Measurements from ENCODE around the gene UTS2.

UTS2 gene

DNA sequence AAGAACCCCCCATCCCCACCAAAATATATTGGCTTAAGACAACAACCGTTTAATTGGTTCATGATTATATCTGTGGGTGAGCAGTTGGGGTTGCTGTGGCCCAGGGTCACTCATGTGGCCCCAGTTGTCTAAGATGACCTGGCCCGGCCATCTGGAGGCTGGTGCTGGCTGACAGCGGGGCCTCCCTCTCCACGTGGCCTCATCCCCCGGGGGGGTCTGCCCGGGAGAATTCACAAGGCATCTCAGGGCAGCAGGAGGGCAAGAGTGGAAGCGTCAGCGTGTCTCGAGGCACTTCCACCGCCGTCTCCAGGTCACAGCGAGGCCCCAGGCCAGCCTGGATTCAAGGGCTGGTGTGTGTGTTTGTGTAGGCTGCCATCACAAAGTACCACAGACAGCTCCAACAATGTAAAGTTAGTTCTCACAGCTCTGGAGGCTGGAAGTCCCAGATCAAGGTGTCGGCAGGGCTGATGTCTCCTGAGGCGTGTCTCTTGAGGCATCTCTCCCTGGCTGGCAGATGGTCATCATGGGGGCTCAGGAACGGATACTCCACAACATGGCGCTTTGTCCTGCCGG, 11.0 kb upstream of the UTS2 start:
- no peak for DNase-seq (ENCODE audit: low read depth in 2 of 3, low spot score in 1 of 3)

DNA sequence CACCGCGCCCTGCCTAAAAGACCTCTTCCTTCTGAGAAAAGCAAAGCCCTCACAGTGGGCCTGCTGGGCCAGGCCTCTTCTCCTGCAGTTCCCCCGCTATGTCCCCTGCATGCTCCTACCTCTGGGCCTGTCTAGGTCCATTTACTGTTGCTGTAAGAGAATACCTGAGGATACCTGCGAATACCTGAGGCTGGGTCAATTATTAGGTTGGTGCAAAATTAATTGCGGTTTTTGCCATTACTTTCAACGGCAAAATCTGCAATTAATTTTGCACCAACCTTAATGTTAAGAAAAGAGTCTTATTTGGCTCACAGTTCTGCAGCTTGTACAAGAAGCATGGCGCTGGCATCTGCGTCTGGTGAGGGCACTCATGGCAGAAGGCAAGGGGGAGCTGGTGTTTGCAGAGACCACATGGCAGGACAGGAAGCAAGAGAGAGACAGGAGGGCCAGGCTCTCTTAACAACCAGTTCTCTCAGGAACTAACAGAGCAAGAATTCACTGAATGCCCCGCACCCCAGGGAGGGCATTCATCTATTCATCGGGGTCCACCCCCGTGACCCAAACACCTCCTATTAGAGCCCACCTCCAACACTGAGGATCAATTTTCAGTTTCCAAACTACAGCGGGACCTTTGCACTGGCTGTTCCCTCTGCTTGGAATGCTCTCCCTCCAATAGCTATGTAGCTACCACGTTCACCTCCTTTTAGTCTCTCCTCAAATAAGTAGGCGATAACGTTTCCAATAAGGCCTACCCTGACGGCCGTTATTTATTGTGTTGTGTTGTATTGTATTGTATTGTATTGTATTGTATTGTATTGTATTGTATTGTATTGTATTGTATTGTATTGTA, 9.6 kb upstream of the UTS2 start:
- DNase-seq (ENCODE audit: low read depth in 2 of 3, low spot score in 1 of 3) = no peak

DNA sequence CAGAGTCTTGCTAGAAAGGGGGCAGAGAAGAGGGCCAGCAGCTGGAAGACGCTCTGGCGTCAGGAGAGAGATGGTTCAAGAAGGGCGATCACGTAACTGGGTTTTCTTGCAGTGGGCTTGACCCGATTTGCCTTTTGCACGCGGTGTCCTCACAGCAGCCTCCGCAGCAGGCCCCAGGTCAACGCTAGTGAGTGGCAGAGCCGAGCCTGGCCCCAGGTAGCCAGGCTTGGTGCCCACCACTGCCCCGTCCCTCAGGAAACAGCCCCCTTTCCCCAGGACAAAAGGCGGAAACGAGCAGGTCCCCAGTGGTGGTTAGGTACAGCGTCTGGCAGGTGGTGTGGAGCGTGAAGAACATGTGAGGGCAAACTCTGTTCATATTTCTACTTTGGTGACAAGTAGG, 8.6 kb upstream of the UTS2 start:
- no peak for DNase-seq (ENCODE audit: low read depth in 2 of 3, low spot score in 1 of 3)

DNA sequence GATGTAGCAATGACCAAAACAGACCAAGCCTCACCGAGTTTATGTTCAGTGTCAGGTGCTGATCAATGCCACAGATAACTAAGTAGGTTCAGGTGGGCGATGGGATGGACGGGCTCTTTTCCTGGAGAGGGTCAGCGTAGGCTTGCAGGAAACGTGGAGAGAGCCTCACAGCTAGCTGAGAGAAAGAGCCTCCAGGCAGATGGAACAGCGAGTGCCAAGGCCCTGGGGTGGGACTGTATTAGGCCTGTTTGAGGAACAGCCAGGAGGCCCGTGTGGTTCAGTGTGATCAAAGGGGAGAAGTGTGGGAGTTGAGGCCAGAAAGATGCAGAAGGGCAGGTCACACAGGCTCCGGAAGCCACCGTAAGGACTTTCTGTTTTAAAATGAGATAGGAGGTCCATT, 7.3 kb upstream of the UTS2 start:
- DNase-seq (ENCODE audit: low read depth in 2 of 3, low spot score in 1 of 3) = no peak

DNA sequence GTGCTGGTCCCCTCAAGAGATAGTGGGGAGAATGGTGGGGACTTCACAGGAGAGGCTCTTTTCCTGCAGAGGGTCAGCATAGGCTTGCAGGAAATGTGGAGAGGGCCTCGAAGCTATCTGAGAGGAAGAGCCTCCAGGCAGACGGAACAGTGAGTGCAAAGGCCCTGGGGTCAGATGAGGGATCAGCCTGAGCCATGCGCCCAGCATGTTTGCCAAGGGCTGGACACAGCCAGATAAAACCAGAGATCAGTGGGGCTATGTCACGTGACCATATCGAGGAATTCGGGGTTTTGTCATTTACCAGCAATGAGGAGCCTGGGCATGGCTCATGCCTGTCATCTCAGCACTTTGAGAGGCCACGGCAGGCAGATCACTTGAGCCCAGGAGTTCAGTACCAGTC, 6.5 kb upstream of the UTS2 start:
- DNase-seq (ENCODE audit: low read depth in 2 of 3, low spot score in 1 of 3) = no peak

DNA sequence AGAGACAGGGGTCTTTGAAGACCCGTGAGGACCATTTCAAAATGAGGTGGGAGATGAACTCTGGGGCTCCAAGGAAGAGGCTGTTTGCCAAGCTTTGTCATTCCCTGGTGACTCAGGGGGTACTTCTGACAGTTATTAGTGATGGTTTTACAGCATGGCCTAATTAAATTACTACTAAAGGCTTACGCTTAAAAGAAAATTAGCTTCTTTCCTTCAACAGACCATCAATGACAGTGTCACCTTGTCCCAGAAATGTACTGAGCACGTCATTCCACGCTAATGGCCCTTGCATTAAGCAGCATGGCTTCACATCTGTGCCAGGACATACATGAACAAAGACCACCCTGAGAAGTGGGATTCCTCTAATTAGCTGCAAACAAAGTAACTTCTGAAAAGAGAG, 5.1 kb upstream of the UTS2 start:
- DNase-seq (ENCODE audit: low read depth in 2 of 3, low spot score in 1 of 3) = no peak

DNA sequence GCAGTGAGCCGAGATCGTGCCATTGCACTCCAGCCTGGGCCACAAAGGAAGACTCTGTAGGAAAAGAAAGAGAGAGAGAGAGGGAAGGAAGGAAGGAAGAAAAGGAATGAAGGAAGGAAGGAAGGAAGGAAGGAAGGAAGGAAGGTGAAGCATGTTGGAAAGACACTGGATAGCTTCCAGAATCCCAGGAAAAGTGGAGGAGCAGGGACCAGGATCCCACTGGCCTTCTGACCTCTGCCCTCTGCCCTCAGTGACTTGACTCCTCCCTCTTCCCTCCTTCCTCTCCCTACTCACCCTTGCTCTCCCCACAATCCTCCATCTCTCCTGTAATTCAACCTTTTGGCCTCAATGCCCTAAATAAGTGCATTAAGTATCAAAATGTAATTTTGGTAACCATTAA, 4.1 kb upstream of the UTS2 start:
- no peak for DNase-seq (ENCODE audit: low read depth in 2 of 3, low spot score in 1 of 3)

DNA sequence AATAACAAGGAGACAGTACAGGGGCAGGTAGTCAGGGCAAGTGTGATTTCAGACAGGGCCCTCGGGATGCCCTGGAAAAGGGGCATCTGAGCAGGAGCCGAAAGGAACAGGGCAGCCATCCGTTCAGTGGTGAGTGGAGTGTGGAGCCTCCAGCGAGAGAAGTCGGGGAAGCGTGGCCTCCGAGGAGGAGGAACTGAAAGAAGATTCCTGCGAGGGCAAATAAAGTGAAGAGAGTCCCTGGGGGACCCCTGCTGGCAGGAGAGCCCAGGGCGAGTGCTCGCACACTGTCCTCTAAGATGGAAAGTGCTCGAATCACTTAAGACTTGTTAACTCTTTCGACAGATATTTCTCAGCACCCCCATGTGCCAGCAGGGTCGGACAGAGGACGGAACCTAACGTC, 3.5 kb upstream of the UTS2 start:
- DNase-seq (ENCODE audit: low read depth in 2 of 3, low spot score in 1 of 3) = no peak

DNA sequence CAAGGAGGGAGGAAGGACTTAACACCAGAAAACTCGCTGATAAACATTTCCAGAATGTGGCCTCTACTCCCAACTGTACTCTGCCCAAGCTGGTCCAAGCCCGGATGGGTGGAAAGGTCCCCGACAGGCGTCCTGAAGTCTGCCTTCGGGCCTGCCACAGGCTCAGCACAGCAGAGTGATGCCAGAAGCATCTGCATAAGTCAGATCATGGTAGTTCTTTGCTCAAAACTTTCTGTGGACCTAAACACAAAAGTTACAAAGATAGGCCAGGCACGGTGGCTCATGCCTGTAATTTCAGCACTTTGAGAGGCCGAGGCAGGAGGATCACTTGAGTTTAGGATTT, 790 bp upstream of the UTS2 start:
- no peak for DNase-seq (ENCODE audit: low read depth in 2 of 3, low spot score in 1 of 3)

DNA sequence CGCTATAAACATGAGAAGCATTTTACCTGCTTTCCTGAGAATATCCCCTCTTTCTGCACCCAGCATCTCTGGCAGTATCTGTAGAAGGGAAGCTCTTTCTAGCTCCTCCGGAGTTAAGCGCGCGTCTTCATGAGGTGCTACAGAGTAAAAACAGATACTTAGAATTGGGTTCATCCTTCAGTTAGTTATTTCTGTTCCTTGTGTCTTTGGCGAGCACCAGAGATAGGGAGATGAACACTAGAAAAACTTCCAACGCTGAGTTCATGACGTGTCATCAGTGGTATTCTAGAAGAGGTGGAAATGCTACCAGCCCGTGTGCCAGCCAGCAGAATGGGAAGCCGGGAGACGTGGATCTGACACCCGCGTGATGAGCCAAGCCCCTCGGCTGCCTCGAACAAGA, 2.1 kb downstream of the UTS2 start:
- no peak for DNase-seq (ENCODE audit: low read depth in 2 of 3, low spot score in 1 of 3)

DNA sequence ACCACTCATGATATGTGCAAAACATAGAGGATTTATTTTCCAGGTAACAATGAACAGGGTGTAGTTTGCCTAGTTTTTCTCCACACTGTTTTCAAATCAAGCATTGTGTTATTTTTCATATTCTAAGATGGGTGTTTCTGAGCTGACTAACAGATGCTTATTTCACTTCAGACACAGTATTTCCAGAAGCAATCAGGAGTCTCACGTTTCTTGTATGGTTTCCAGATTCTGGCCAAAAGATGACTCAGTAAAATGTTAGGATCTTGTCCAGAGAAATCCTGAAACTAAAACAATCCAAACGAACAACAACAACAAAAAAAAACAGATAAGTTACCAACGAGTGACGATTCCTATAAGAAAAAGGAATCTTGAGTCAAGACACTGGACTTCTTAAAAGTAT, 5.3 kb downstream of the UTS2 start:
- no peak for DNase-seq (ENCODE audit: low read depth in 2 of 3, low spot score in 1 of 3)

DNA sequence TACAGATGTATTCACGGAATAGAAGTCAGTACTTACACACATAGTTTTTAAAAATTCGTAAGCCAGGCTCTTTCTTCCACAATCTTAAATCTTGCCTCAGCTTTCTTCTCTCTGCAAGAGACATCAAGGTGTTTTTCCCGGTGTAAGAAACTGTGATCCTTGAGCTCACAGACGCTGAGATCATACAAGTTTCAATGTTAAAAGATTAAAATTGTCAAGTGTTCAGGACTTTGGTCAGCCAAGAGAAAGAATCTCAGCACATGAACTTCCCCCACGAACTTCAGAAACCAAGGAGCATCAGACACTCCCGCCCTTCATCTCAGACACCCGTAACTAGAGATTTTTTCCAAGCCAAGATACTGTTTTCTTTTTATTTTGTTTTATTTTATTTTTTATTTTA, 6.2 kb downstream of the UTS2 start:
- no peak for DNase-seq (ENCODE audit: low read depth in 2 of 3, low spot score in 1 of 3)

DNA sequence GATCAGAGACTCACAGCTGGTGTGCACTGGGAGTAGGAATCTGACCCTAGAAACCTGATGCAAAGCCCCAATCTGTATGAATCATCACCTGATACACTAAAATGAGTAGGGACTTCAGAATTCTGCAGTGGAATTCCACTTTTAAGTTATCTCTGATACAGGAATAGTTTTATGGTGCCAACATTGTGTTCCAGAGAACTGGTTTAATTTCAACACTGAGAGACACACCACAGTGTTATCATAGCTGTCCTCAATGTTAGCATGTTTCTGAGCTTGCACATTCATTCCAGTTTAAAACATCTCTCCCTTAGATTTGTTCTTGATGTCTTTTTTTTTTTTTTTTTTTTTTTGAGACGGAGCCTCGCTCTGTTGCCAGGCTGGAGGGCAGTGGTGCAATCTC, 7.1 kb downstream of the UTS2 start:
- no peak for DNase-seq (ENCODE audit: low read depth in 2 of 3, low spot score in 1 of 3)

DNA sequence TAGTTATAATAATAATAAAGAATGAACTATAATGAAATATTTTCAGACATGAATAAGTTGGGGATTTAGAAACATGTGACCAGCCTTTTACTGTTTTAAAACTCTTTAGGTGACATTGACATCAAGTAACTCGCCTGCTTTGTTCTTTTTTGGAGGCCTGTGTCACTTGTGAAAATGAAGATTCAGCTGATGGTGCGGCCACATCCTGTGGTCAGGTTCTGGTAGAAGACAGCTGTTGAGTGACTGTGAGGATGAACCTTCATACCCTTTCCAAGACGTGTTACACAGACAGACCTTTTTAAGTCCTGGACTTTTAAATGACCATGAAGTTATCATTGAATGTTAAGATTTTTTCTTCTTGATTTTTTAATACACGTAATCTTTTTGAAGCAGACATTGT, 10.3 kb downstream of the UTS2 start:
- no peak for DNase-seq (ENCODE audit: low read depth in 2 of 3, low spot score in 1 of 3)

DNA sequence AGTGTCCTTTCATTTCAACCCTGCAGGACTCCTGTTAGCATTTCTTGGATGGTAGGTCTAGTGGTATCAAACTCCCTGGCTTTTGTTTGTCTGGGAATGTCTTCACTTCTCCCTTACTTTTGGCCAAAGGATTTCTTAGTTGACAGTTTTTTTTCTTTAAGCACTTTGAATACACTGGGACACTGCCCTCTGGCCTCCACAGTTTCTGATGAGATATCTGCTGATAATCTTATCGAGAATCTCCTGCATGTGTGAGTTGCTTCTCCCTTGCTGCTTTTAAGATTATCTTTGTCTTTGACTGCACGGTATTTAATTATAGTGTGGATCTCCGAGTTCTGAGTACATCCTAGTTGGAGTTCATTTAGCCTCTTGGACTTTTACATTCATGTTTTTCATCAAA, 13.3 kb downstream of the UTS2 start:
- DNase-seq (ENCODE audit: low read depth in 2 of 3, low spot score in 1 of 3) = no peak

DNA sequence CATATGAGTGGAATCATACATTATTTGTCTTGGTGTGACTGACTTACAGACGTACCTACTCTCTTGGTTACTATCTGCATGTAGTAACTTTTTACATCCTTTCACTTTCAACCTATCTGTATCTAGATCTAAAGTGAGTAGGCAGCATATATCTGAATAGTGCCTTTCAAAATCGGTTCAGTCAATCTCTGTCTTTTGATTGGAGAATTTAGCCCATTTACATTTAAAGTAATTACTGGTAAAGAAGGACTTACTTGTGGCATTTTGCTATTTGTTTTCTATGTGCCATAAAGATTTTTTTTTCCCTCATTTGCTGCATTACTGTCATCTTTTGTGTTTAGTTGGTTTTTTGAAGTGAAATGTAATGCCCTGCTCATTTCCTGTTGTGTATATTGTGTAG, 14.2 kb downstream of the UTS2 start:
- no peak for DNase-seq (ENCODE audit: low read depth in 2 of 3, low spot score in 1 of 3)

DNA sequence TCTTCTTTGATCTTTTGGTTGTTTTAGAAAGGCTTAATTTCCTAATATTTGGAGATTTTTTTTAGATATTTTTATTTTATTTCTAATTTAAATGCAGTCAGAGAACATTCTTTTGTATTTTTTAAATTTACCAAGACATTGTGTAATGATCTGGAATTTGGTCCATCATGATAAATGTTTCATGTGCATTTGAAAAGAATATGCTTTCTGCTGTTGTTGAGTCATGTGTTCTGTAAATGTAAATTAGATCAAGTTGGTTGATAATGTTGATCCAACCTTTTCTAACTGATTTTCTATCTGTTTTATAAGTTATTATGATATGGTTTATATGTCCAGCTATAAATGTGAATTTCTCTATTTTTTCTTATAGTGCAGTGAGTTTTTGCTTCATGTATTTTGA, 19.8 kb downstream of the UTS2 start:
- no peak for DNase-seq (ENCODE audit: low read depth in 2 of 3, low spot score in 1 of 3)

DNA sequence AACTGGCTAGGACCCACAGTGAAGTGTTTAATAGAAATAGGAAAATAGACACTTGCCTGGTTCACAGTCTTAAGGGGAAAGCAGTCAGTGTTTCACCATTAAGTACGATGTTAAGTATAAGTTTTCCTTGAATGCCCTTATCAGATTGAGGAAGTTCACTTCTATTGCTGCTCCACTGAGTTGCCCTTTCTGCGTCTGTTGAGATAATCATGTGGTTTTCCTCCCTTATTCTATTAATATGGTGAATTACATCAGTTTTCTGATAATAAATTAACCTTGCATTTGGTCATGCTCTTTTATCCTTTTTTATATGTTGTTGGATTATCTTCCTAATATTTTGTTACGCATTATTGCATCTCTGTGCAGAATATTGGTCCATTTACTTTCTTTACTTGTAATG, 21.4 kb downstream of the UTS2 start:
- DNase-seq (ENCODE audit: low read depth in 2 of 3, low spot score in 1 of 3) = no peak

DNA sequence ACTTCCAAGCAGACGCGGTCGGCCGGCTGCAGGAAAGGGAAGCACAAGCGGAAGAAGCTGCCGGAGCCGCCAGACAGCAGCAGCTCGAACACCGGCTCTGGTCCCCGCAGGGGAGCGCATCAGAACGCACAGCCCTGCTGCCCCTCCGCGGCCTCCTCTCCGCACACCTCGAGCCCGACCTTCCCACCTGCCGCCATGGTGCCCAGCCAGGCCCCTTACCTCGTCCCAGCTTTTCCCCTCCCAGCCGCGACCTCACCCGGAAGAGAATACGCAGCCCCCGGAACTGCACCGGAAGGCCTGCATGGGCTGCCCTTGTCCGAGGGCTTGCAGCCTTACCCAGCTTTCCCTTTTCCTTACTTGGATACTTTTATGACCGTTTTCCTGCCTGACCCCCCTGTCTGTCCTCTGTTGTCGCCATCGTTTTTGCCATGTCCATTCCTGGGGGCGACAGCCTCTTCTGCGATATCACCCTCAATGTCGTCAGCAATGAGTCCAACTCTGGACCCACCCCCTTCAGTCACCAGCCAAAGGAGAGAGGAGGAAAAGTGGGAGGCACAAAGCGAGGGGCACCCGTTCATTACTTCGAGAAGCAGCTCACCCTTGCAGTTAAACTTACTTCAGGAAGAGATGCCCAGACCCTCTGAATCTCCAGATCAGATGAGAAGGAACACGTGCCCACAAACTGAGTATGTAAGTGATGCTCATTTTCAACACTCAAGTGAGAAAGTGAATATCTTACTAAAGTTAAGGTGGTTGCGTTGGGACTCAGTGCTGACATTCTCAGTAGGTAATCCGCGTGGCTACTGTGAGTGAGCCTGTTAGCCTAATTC, 25.5 kb downstream of the UTS2 start:
- peak in 1 of 3 donors; percentile 7 for DNase-seq (ENCODE audit: low read depth in 2 of 3, low spot score in 1 of 3)

DNA sequence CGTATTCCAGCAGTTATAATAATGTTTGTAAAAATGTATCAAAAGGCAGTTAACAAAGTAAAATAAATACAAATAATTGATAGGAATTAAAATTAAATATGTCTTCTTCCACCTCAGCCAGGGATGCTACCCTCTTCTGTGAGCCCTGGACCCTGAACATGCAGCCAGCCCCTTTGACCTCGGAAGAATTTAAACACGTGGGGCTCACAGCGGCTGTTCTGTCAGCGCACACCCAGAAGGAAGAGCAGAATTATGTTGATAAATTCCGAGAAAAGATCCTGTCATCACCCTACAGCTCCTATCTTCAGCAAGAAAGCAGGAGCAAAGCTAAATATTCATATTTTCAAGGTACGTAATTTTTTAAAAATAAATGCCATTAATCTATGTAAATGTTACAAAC, 26.5 kb downstream of the UTS2 start:
- no peak for DNase-seq (ENCODE audit: low read depth in 2 of 3, low spot score in 1 of 3)

DNA sequence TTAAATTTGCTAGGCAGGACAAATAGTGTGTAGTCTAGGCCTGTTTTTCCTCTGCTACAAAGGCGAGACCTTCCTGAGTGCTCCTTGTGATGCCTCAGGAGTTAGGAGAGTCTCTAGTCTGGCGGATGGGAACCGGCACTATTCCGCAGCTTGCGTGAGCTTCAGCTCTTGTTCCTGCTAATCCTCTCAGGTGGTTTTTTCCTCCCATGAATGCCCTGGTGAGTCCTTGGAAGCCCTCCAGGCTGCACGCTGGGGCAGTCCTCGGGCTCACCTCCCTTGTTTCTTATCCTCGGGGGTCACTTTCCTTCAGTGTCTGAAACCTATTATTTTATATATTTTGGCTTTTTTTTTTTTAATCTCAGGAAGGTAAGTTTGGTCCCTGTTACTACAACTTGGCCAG, 28.2 kb downstream of the UTS2 start:
- no peak for DNase-seq (ENCODE audit: low read depth in 2 of 3, low spot score in 1 of 3)

DNA sequence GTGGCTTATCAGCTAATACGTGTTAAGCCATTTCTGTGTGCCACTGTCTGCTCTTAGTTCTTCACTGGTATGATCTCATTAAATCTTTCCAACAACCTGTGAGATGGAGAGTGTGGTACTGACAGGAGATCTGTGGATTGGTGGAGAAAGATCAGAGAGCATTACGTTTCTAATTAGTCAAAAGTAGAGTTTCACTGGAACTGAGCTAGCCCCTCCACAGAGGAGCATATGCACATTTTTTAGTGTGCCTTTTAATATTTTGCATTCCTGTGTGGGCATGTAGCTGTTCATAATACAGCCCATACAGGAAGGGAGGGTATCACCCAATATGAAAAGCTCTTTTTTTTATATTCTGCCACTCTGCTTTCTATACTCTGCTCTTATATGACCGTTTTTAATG, 31.6 kb downstream of the UTS2 start:
- no peak for DNase-seq (ENCODE audit: low read depth in 2 of 3, low spot score in 1 of 3)

All from stimulated activated CD4-positive, alpha-beta T cell treated with anti-CD3 and anti-CD28 coated beads, Interleukin-12 subunit alpha, Interleukin-12 subunit beta, amount 100 ng/mL, for 48 hours (primary cell).